CD4-positive, alpha-beta T cell treated with Interleukin-17A for 4 hours (primary cell): ENCODE measurements around the gene PPP2R2B.
"Not testable (repeated sequence)": the region's sequence is repeated elsewhere in the genome, so short reads cannot be mapped to it uniquely, and the experiment has no call there.

ENCODE experiments used
- DNase-seq: peaks from one replicate; pipeline ENCODE4 v3.0.0-alpha.2; 2020; ENCODE audit warnings: mixed read lengths

PPP2R2B gene

DNA sequence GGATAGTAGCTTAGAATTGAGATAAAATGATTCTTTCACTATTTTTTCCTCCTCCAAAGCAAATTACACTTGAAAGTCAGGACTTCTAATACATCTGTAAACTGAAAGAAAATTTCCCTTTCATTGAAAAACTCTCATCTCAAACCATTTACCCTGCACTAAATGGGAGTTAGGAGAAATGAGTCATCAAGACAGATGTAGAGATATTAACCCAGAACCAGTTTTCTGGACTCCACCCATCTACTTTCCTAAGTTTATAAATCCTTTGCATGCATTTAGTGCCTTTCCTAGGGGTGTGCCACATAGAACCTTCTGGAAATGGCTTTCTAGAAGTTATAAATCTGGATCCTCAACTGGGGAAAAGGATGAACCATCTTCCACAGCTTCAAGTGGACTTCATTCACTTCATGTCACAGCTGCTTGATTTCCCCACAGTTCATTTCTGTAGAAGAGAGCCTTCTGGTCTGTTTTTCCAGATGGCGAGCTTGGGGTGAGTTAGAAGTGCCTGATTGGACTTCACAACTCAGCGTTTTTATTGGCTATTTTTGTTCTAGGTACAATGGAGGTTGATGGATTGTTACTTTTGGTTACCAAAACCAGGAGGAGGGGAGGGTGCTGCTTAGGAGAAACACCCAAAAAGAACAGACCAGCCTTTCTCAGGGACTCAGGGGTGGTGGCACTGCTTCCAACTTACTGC, 290.1 kb downstream of the PPP2R2B start:
- no peak for DNase-seq

GRCh38 chr5:146586752-146587151, 291.8 kb downstream of the PPP2R2B start:
- no peak for DNase-seq

GRCh38 chr5:146584750-146585149, 293.8 kb downstream of the PPP2R2B start:
- no peak for DNase-seq

- DNase-seq = no peak
Observed at GRCh38 chr5:146582051-146582596, 296.4 kb downstream of the PPP2R2B start.

- DNase-seq = no peak
Observed at GRCh38 chr5:146580237-146580636, 298.3 kb downstream of the PPP2R2B start.

DNA sequence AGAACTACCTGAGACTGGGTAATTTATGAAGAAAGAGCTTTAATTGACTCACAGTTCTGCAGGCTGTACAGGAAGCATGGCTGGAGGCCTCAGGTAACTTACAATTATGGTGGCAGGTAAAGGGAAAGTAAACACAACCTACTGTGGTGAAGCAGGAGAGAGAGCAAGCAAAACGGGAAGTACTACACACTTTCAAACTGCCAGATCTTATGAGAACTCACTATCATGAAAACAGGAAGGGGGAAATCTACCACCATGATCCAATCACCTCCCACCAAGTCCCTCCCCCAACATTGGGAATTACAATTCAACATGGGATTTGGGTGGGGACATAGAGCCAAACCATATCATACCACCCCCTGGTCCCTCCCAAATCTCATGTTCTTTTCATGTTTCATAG, 303.8 kb downstream of the PPP2R2B start:
- DNase-seq = no peak

- DNase-seq = no peak
Observed at GRCh38 chr5:146568161-146568560, 310.4 kb downstream of the PPP2R2B start.

DNA sequence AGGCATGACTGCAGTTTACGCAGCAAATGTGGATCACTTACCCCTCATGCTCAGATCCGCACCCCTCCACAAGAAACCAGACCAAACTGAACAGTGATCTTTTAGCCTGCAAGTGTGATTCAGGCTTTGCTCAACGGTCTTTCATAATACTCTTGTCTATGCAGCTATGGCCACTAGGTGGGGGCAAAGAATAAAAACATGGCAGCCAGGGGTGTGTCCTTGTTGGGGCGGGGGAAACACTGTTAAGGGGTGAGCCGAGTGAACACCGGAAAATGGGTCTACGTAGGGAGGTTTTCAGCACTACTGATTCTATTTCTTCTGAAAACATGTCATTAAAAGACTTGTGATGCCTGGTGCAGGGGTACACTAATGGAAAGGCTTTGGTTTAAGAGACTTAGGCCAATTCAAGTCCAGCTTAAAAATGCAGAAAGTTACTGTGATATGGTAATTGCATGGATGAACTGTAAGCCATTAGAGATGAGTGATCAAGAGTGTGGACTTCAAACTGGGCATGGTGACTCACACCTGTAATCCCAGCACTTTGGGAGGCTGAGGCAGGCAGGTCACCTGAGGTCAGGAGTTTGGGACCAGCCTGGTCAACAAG, 312.7 kb downstream of the PPP2R2B start:
- peak; percentile 43 for DNase-seq

DNA sequence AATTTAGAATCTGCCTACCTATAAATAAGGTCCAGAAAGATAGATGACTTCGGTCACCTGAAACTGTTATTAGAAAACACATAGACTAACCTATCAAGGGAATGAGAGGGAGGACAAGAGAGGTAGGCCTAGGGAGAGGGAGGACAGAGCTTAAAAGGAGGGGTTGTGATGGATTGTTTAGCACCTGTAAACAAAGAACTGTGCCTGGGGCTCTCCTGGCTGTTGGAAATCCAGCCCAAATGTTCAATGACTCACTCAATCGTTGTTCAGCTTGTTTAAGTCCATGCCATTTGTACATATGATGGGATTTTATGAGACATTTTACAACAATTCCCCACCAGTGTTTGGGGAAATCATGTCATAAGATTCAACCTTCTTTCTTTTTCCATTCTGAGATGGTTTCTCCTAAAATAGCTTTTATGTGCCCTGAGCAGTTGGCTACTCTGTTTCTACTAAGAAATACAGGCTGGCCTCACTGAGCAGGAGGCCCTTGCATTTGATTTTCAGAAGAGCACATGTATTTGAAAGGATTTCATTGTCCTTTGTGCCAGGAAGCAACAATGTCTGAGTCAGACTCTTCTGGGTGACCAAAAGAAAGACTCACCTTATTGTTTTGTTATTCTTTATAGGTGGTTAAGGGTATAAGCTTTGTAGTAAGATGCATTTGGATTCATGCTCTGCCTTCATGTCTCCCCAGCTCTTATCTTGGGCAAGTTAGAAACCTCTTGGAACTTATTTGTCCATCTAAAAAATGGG, 314.4 kb downstream of the PPP2R2B start:
- DNase-seq = no peak

- no peak for DNase-seq
Observed at GRCh38 chr5:146562461-146562860, 316.1 kb downstream of the PPP2R2B start.

- DNase-seq = no peak
Observed at GRCh38 chr5:146561711-146562110, 316.8 kb downstream of the PPP2R2B start.

DNA sequence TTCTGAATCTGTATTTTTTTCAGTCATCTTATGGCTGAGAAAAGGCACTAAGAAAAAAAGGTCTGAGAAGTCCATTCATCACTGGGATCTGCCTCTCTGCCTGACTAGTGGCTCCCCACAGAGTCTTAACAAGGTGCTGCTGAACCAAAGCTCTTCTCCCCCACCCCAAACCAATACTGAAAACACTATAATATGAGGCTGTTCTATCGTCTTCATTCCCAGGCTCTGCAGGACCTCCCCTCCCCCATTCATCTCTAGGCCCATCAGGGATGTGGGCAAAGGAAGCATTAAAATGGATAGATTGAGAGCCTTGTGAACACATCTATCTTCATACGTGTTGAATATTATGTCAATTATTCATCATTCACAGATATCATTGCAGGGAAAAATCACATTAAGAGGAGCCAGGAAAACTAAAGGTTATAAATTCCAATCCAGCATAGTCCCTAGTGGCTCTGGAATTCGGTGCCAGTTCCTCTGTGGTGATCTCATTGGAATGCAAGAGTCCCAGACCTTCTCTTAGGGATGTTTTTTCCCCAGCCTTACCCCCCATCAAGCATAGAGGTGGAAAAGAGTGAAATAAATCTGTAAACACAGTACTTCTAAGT, 318.2 kb downstream of the PPP2R2B start:
- no peak for DNase-seq

DNA sequence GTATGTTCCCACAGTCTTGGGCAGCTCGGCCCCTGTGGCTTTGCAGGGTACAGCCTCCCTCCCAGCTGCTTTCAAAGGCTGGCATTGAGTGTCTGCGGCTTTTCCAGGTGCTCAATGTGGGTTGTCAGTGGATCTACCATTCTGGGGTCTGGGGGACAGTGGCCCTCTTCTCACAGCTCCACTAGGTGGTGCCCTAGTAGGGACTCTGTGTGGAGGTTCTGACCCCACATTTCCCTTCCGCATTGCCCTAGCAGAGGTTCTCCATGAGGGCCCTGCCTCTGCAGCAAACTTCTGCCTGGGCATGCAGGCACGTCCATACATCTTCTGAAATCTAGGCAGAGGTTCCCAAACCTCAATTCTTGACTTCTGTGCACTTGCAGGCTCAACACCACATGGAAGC, 321.7 kb downstream of the PPP2R2B start:
- not testable (repeated sequence) for DNase-seq

DNA sequence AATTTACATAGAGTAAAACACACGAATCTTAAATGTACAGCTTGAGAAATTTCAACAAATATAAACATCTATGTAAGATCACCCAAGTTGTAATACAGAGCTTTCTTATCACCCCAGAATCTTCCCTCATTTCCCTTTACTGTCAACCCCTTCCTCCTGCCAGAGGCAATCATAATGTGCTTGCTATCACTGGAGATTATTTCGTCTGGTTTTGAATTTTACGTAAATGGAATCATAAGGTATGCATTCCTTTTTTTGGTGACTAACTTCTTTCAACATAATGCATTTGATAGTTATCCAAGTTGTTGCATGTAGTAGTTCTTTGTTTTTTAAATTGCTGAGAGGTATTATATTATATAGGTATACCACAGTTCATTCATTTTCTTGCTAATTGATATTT, 325.1 kb downstream of the PPP2R2B start:
- no peak for DNase-seq

- DNase-seq = no peak
Observed at GRCh38 chr5:146549615-146550014, 328.9 kb downstream of the PPP2R2B start.

GRCh38 chr5:146548781-146549449, 329.6 kb downstream of the PPP2R2B start:
- no peak for DNase-seq

DNA sequence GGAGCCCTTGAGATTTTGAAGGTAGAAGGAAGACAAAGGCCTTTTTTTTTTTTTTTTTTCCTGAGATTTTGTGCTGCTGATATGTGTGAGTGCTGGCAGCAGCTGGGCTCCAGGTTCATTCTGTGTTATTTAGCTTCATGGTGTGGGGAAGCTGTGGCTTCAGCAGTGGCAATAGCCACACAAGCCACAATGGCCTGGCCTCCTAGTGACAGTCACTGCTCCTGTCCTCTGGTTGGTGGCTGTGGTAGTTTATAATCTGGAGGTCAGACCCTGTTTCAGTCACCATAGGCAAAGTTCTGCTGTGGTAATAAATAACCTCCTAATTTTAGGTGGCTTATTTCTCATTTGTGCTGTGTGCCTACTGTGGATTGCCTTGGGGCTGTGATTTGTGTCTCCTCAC, 334.3 kb downstream of the PPP2R2B start:
- DNase-seq = no peak

DNA sequence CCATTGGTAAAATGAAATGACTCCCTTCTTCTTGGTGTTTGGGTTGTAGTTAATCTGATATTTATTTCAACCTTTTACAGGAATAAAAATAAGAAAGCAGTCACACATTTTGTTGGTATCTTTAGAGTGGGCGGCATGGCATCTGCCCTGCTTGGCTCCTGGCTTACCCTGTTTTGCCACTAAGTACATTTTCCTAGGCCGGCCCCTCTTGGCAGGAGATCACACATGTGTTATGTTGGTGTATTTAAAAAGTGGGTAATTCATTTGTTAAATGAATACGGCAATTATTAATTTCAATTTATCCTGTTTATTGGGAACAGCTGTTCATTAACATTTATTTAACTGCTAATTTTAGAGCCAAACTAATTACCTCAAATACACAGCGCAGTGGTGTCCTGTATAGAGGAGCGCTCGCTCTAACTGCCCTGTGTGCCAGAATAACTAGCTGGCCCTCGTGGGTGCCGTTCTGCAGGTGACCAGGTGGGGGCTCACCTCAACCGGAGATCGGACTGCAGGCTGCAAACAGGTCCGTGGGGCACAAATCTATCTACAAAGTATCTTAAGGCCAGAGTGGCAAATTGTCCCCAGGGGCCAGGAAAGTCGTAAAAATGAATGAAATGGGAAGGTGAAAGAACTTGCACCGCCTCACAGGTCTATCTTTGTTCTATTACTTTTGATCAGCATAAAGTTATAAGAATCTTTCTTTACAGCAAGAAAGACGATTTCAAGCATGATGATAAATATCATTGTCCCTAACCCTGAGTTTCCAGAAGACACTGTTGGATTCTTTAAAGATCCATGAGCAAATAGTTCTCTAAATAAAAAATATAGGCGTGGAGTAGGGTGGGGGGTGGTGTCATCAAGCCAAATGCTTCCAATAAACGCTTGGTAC, 336.4 kb downstream of the PPP2R2B start:
- DNase-seq = peak; percentile 72

- DNase-seq = no peak
Observed at GRCh38 chr5:146540414-146540813, 338.1 kb downstream of the PPP2R2B start.

DNA sequence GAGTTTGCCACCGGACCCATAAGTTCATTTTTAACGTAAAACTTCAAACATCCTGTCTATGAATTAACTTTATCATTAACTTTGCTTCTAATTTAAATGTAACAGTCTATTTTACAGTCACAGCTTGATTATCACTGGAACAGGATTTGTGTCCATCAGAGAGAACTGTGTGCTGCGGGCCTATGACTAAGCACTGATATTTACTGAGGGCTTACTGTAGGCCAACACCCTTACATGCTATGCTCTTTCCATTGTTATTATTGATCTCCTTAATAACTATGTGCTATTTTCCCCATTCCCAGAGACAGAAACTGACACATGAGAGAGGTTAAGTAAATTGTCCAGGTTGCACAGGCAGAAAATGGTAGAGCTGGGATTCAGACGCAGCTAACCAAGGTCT, 338.6 kb downstream of the PPP2R2B start:
- no peak for DNase-seq

DNA sequence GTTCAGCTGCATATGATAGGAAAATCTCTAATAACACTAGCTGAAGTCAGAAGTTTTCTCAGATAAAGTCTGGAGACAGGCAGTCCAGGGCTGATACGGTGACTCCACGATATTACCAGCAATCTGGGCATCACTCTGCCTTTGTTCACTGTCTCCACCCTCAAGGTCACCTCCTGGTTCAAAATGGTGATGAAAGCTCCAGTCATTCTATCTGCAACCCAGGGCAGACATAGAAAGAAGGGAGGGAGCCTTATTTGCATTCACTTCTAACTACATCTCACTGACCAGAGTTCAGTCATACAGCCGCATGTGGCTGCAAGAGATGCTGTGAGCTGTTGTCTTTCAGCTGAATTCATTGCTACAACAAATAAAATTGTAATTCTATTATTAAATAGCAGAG, 340.1 kb downstream of the PPP2R2B start:
- DNase-seq = no peak

DNA sequence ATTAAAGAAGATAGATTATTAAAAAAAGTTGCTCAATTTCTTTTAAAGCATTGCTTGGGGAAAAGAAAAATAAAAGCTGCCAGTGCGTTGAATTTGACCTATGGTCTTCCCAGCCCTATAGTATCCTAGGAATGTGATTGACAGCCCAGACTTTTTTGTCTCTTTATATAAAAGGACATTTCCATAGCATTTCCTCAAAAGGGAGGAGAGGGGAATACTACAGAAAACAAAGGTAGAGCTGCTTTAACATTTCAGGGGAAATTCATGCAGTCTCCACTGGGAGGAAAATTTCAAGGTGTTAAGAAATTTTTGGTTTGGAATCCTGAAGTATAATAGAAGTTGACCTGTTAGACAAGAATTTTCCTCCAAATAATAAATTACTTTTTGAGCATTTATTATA, 344.7 kb downstream of the PPP2R2B start:
- DNase-seq = no peak
